ENCODE measurements around the gene CUTC.

GRCh38 chr10:99693933-99694583 is 38.0 kb upstream of the CUTC start:
- TF ChIP-seq RFX5 (IDR thresholded peaks at IDR 0.05; ENCODE audit: low read length) (no peak), FOXJ3 (CRISPR knock-in tag; IDR thresholded peaks at IDR 0.05) (no peak), USF1 (IDR thresholded peaks at IDR 0.05; ENCODE audit: borderline replicate concordance, low read depth) (no peak), TAF1 (IDR thresholded peaks at IDR 0.05; ENCODE audit: borderline replicate concordance, low read depth, low read length) (no peak), CTCF (IDR thresholded peaks at IDR 0.05) (no peak), SMC3 (IDR thresholded peaks at IDR 0.05; ENCODE audit: low read depth, low read length) (no peak)

Measured in SK-N-SH (cell line).